ENCODE results near the gene CELF4.
A peak's percentile ranks its signal among the peaks of the same experiment; 100 is the strongest.

CELF4 gene

GRCh38 chr18:37274309-37275236 lies 291.0 kb downstream of the CELF4 start:
- no peak for DNase-seq

GRCh38 chr18:37272841-37273240 lies 292.8 kb downstream of the CELF4 start:
- no peak for DNase-seq

GRCh38 chr18:37272226-37272625 lies 293.4 kb downstream of the CELF4 start:
- no peak for DNase-seq

- DNase-seq: no peak
Observed at GRCh38 chr18:37270666-37271052, 294.9 kb downstream of the CELF4 start.

GRCh38 chr18:37270038-37270665 lies 295.4 kb downstream of the CELF4 start:
- peak; percentile 65 for DNase-seq

- no peak for DNase-seq
Observed at GRCh38 chr18:37266290-37266689, 299.3 kb downstream of the CELF4 start.

- DNase-seq: no peak
Observed at GRCh38 chr18:37265382-37265781, 300.2 kb downstream of the CELF4 start.

GRCh38 chr18:37264956-37265355 lies 300.6 kb downstream of the CELF4 start:
- no peak for DNase-seq

GRCh38 chr18:37261988-37262387 lies 303.6 kb downstream of the CELF4 start:
- DNase-seq: no peak

- no peak for DNase-seq
Observed at GRCh38 chr18:37261246-37261840, 304.3 kb downstream of the CELF4 start.

- DNase-seq: no peak
Observed at GRCh38 chr18:37260367-37261093, 305.1 kb downstream of the CELF4 start.

- no peak for DNase-seq
Observed at GRCh38 chr18:37259711-37260110, 305.9 kb downstream of the CELF4 start.

GRCh38 chr18:37258819-37259218 lies 306.8 kb downstream of the CELF4 start:
- DNase-seq: no peak

GRCh38 chr18:37258131-37258530 lies 307.5 kb downstream of the CELF4 start:
- no peak for DNase-seq

GRCh38 chr18:37254973-37255372 lies 310.6 kb downstream of the CELF4 start:
- DNase-seq: no peak

- DNase-seq: no peak
Observed at GRCh38 chr18:37254236-37254754, 311.3 kb downstream of the CELF4 start.

GRCh38 chr18:37253394-37254235 lies 312.0 kb downstream of the CELF4 start:
- no peak for DNase-seq

- DNase-seq: no peak
Observed at GRCh38 chr18:37252854-37253393, 312.7 kb downstream of the CELF4 start.

GRCh38 chr18:37252342-37252741 lies 313.3 kb downstream of the CELF4 start:
- DNase-seq: no peak

GRCh38 chr18:37251679-37252078 lies 313.9 kb downstream of the CELF4 start:
- no peak for DNase-seq

- no peak for DNase-seq
Observed at GRCh38 chr18:37249895-37250618, 315.5 kb downstream of the CELF4 start.

Data from stimulated activated CD8-positive, alpha-beta memory T cell treated with anti-CD3 and anti-CD28 coated beads, Interleukin-4, amount 100 ng/mL, for 48 hours (primary cell).